ENCODE data around the gene OTUD5.
"Not testable (repeated sequence)": the region's sequence is repeated elsewhere in the genome, so short reads cannot be mapped to it uniquely, and the experiment has no call there.

The OTUD5 gene

GRCh38 chrX:48890296-48890925 is 67.0 kb downstream of the OTUD5 start:
- no peak for DNase-seq (ENCODE audit: low read depth in 2 of 2)

- not testable (repeated sequence) for DNase-seq (ENCODE audit: low read depth in 2 of 2)
Observed at GRCh38 chrX:48886586-48886985, 70.8 kb downstream of the OTUD5 start.

GRCh38 chrX:48883729-48884128 is 73.7 kb downstream of the OTUD5 start:
- no peak for DNase-seq (ENCODE audit: low read depth in 2 of 2)

GRCh38 chrX:48876944-48877343 is 80.5 kb downstream of the OTUD5 start:
- DNase-seq (ENCODE audit: low read depth in 2 of 2) = not testable (repeated sequence)

Measured in stimulated activated CD8-positive, alpha-beta memory T cell treated with anti-CD3 and anti-CD28 coated beads, Interleukin-15, amount 100 ng/mL, for 4 hours (primary cell).